Endothelial cell of umbilical vein (primary cell): ENCODE measurements around the gene KRABD2.

Source experiments
- BruUV-seq: library from RNA; stranded (reverse); fragments of 400-500 nt; replicated peaks from 2 replicates; lab custom pipeline; 2021; lab: Mats Ljungman, UMichigan
- CTCF ChIA-PET: fragments of 300-600, 350-600 bp; sonication (Branson Sonifier 250); formaldehyde crosslinking; loops from one replicate; lab custom pipeline; 2021; ENCODE audit warnings: antibody characterized with exemption, inconsistent platforms; lab: Charles Lee
- POLR2A ChIA-PET: fragments of 300-600, 350-600 bp; sonication (Branson Sonifier 250); formaldehyde crosslinking; loops from one replicate; lab custom pipeline; 2021; ENCODE audit warnings: antibody characterized with exemption, inconsistent platforms; lab: Charles Lee
- DNase-seq: peaks from one replicate; pipeline ENCODE4 v3.0.0-alpha.2; 2011; ENCODE audit warnings: low read depth, low spot score
- FAIRE-seq: peaks from 2 replicates; lab custom pipeline; 2011; peaks lifted over from hg19 to GRCh38; lab: Jason Lieb, UNC
- H2AFZ ChIP-seq: 2 replicates; pipeline ENCODE4 v1.6.0; 2012; ENCODE audit warnings: low read depth, low read length, control low read depth, inconsistent platforms
- H3K27ac ChIP-seq: 2 replicates; pipeline ENCODE4 v1.5.1; 2011; ENCODE audit warnings: low read depth, mild to moderate bottlenecking, control low read depth, low read length, moderate library complexity; ENCODE audit not compliant: insufficient read depth
- H3K27me3 ChIP-seq, 2 experiments: 2 replicates each; pipeline versions ENCODE4 v1.6.0 to v1.6.1; 2011; ENCODE audit warnings: low read length in 2 of 2, mixed read lengths in 1 of 2; ENCODE audit not compliant: control insufficient read depth in 2 of 2, insufficient read depth in 2 of 2
- H3K36me3 ChIP-seq, 2 experiments: 2 replicates in 1 of 2; 3 replicates in 1 of 2; pipeline ENCODE4 v1.5.1; 2011; ENCODE audit warnings: low read length in 2 of 2, mild to moderate bottlenecking in 1 of 2, moderate library complexity in 1 of 2; ENCODE audit not compliant: control insufficient read depth in 2 of 2, insufficient read depth in 2 of 2; ENCODE audit errors: extremely low read depth in 1 of 2
- H3K4me1 ChIP-seq: 3 replicates; pipeline ENCODE4 v1.5.1; 2011; ENCODE audit warnings: mild to moderate bottlenecking, low read length; ENCODE audit not compliant: control insufficient read depth, insufficient read depth; ENCODE audit errors: extremely low read depth
- H3K4me2 ChIP-seq: 2 replicates; pipeline ENCODE4 v1.6.1; 2011; ENCODE audit warnings: low read length, control low read depth, mixed read lengths; ENCODE audit not compliant: insufficient read depth
- H3K4me3 ChIP-seq, 3 experiments: fragments of 200-600 bp in 1 of 3; sonication (generic), shearing (Covaris generic) in 1 of 3; replicated peaks in 1 of 3; 2 replicates each; pipeline ENCODE4 v1.5.1; 2011 to 2016; ENCODE audit warnings: control low read depth in 3 of 3, low read length in 3 of 3, mild to moderate bottlenecking in 2 of 3, inconsistent platforms in 1 of 3, low read depth in 1 of 3, moderate library complexity in 1 of 3; ENCODE audit not compliant: insufficient read depth in 1 of 3
- H3K79me2 ChIP-seq: 2 replicates; pipeline ENCODE4 v1.6.0; 2012; ENCODE audit warnings: low read length, inconsistent platforms; ENCODE audit not compliant: control insufficient read depth, insufficient read depth
- H3K9ac ChIP-seq: replicated peaks from 2 replicates; pipeline ENCODE3; 2011; ENCODE audit warnings: low read length, control low read depth; ENCODE audit not compliant: insufficient read depth; ENCODE audit errors: extremely low read depth
- H3K9me1 ChIP-seq: replicated peaks from 3 replicates; pipeline ENCODE4 v1.6.0; 2011; ENCODE audit warnings: mild to moderate bottlenecking, low read length; ENCODE audit not compliant: control insufficient read depth, insufficient read depth; ENCODE audit errors: extremely low read depth
- H3K9me3 ChIP-seq: replicated peaks from 2 replicates; pipeline ENCODE4 v1.5.1; 2012; ENCODE audit warnings: low read length, inconsistent platforms; ENCODE audit not compliant: control insufficient read depth, insufficient read depth
- H4K20me1 ChIP-seq: replicated peaks from 2 replicates; pipeline ENCODE3; 2011; ENCODE audit warnings: mild to moderate bottlenecking, low read length; ENCODE audit not compliant: control insufficient read depth, insufficient read depth; ENCODE audit errors: extremely low read depth
- CTCF ChIP-seq, 2 donors: IDR thresholded peaks; 1 replicate in 1 of 2; 2 replicates in 1 of 2; pipeline ENCODE4 v1.5.1; 2011; ENCODE audit warnings: low read length in 2 of 2, mild to moderate bottlenecking in 2 of 2, moderate library complexity in 2 of 2, control low read depth in 1 of 2, inconsistent platforms in 1 of 2, low read depth in 1 of 2; ENCODE audit not compliant: insufficient read depth in 1 of 2; ENCODE audit errors: extremely low read depth in 1 of 2
- EZH2 ChIP-seq: IDR thresholded peaks from 2 replicates; pipeline ENCODE4 v1.6.1; 2012; ENCODE audit warnings: borderline replicate concordance, low read depth, mild to moderate bottlenecking, moderate library complexity, low read length, inconsistent platforms; ENCODE audit not compliant: severe bottlenecking
- FOS ChIP-seq: IDR thresholded peaks from 2 replicates; pipeline ENCODE4 v1.6.1; 2011; ENCODE audit warnings: mild to moderate bottlenecking, low read length, moderate library complexity, borderline replicate concordance; ENCODE audit not compliant: insufficient read depth
- GATA2 ChIP-seq: IDR thresholded peaks from 2 replicates; pipeline ENCODE4 v1.7.0; 2011; ENCODE audit warnings: low read depth, mild to moderate bottlenecking, moderate library complexity, mixed read lengths, low read length; ENCODE audit not compliant: insufficient read length, insufficient read depth
- JUN ChIP-seq: IDR thresholded peaks from 2 replicates; pipeline ENCODE4 v1.6.1; 2011; ENCODE audit warnings: borderline replicate concordance, low read depth; ENCODE audit not compliant: insufficient read length, insufficient read depth
- MAX ChIP-seq: IDR thresholded peaks from 2 replicates; pipeline ENCODE4 v1.6.1; 2011; ENCODE audit not compliant: insufficient read depth, insufficient read length
- MYC ChIP-seq: IDR thresholded peaks from one replicate; pipeline ENCODE4 v1.6.1; 2011; ENCODE audit warnings: mild to moderate bottlenecking, low read depth, low read length
- POLR2A ChIP-seq: IDR thresholded peaks from 2 replicates; pipeline ENCODE4 v1.6.1; 2012; ENCODE audit warnings: low read depth, mild to moderate bottlenecking, control low read depth, low read length
- POLR2AphosphoS5 ChIP-seq: IDR thresholded peaks from 2 replicates; pipeline ENCODE4 v1.6.1; 2012; ENCODE audit warnings: low read depth, mild to moderate bottlenecking, control low read depth, low read length, moderate library complexity; ENCODE audit not compliant: insufficient read depth
- dilution Hi-C: fragments of 300-500 bp; cut with MboI; formaldehyde crosslinking; loops from one replicate; pipeline ENCODE4 v1.15.0; 2019; ENCODE audit warnings: low sequenced_read_pairs; ENCODE audit not compliant: extremely low pct_ligation_motif_present
- intact Hi-C: fragments of 100-400 bp; cut with micrococcal nuclease; formaldehyde crosslinking; loops from one replicate; pipeline ENCODE4 v1.10.0; 2022

The KRABD2 gene

GRCh38 chr17:8392274-8392673, 15.8 kb upstream of the KRABD2 start:
- no peak overlapping the region for H3K27ac ChIP-seq
- DNase-seq (no peak), FAIRE-seq (no peak)
- no peaks in the 10 kb centered on the region for H3K36me3 ChIP-seq
- TF ChIP-seq POLR2AphosphoS5 (no peak), FOS (no peak), MYC (no peak), GATA2 (no peak), MAX (no peak), POLR2A (no peak), JUN (no peak), EZH2 (no peak), CTCF (IDR thresholded peaks at IDR 0.05; ENCODE audit: extremely low read depth in 1 of 2, insufficient read depth in 1 of 2, low read depth in 1 of 2, low read length in 2 of 2) (no peak)
- dilution Hi-C loops (no loop called here), intact Hi-C loops (no loop called here)
- H3K9me3 ChIP-seq, result no peaks in the 10 kb centered on the region
- no peak overlapping the region for H3K9ac ChIP-seq
- peaks cover 4% of the 10 kb centered on the region for H3K4me1 ChIP-seq
- H3K4me3 ChIP-seq, result no peak overlapping the region
- CTCF ChIA-PET, result interaction anchor here (1.8 kb wide), 1 partner anchor 18 kb away, joined by 6 read pairs; no protein-coding TSS in a partner anchor
- H2AFZ ChIP-seq, result no peak overlapping the region
- peaks cover 12 to 16% of the 10 kb centered on the region in 2 experiments for H3K27me3 ChIP-seq
- no peak overlapping the region for H3K4me2 ChIP-seq
- no peaks in the 10 kb centered on the region for H3K79me2 ChIP-seq
- POLR2A ChIA-PET, result no interaction called here
- no peaks in the 10 kb centered on the region for H4K20me1 ChIP-seq
- no peaks in the 10 kb centered on the region for H3K9me1 ChIP-seq
- BruUV-seq, result no TSS peak
